Measurements from ENCODE around the gene DCBLD2.

Gene DCBLD2

DNA sequence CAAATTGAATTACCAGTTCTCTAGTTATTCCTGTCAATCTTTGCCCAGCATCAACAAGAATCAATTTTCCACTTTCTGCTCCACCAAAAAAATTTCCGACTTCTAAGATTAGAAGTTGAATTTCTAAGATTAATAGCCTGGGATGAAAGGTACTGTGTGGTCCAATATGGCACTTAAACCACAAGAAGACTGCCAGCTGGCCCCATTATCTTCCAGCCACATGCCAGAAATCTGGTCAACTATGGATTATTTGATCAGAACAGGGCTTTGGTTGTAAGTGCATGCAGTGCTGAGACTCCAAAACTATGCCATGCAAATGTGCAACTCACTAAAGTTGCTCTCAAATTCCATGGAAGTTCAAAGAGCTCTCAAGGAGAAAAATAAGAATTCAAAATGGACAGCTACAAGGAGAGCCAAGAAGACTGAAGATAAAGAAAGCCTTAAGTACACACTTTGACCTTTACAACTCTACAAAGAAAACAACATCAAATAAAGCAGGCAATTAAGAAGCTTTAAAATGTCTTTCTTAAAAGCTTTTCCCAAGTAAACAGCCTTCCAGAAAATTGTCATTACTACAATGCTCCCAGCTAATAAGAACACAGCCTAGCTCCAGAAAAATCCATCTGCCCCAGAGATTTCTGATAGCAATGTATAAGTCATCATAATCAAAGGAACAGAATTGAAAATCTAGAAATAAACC is 74.1 kb downstream of the DCBLD2 start:
- DNase-seq = no peak

GRCh38 chr3:98826126-98826525 is 75.4 kb downstream of the DCBLD2 start:
- no peak for DNase-seq

DNA sequence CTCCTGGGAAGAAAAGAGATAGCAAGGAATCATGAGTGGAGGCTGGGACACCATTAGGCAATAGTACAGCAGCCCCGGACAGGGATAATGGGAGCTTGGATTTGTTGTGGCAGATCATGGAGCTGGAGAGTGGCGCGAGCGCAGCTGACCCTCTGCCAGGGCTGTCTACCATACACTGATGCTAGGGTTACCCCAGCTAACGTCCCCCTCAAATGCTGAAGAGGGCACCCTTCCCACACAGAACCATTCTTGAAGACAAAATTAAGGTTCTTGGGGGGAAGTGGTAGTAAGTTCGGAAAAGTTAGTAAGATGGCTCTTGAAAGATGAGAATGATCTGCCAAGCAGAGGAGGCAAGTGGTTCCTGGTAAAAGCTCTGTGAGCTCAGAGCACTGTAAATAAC is 77.2 kb downstream of the DCBLD2 start:
- no peak for DNase-seq

GRCh38 chr3:98823791-98824190 is 77.7 kb downstream of the DCBLD2 start:
- no peak for DNase-seq

- DNase-seq = no peak
Observed at GRCh38 chr3:98821063-98821462, 80.4 kb downstream of the DCBLD2 start.

- DNase-seq = peak; percentile 53 to 58
Observed at GRCh38 chr3:98817547-98818041, 83.9 kb downstream of the DCBLD2 start.

GRCh38 chr3:98814817-98815420 is 86.6 kb downstream of the DCBLD2 start:
- DNase-seq = no peak

- DNase-seq = peak; percentile 37 to 41
Observed at GRCh38 chr3:98812851-98813374, 88.6 kb downstream of the DCBLD2 start.

DNA sequence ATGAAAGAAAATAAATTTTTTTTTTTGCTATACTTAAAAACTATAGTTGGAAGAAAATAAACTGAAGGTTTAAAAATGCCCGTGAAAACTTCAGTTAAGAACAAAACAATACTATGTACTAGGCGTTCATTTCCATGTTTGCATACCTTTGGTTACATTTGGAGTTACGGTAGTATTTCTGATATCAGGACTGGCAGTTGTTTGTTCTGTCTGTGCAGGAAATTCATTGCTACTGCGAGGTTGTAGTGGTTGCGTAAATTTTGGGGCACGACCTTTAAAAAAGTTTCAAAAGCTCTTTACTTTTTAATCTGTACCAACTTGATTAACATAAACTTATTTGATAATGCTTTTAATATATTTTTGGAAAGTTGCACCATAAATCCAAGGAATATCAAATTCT is 90.4 kb downstream of the DCBLD2 start:
- no peak for DNase-seq

GRCh38 chr3:98809557-98809956 is 91.9 kb downstream of the DCBLD2 start:
- no peak for DNase-seq

DNA sequence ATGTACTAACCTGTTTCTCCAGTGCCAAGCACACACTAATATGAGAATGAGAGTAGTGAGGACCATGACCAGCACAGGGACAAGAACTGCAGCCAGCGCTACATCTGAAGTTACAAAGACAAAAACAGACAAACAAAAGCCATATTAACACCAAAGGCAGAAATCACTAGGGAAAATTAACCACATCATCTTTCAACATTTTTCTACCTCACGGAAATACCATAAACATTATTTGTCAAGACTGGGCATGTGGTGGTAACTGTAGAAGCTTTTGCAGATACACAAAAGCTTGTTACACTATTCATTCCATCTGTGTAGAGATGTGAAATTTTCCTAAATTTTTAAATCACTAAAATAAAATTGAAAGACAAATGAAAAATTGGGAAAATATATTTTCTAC is 93.4 kb downstream of the DCBLD2 start:
- DNase-seq = no peak

DNA sequence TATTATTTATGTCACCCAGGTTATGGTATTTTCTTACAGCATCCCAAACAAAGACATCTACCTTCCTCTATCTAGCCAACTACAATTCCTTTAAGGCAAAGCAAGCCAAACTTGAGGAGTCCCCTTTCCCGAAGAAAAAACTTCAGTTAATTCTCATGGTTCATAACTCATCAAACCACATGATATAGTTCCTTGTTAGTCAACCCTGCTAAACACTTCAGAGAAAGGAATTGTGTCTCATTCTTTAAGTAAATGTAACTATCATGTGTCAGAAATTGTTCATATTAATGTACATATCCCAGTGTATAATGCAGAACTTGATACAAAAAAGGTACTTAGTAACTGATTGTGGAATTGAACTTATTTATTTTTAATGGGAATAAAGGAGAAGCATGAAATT is 93.9 kb downstream of the DCBLD2 start:
- DNase-seq = no peak

- no peak for DNase-seq
Observed at GRCh38 chr3:98807011-98807410, 94.5 kb downstream of the DCBLD2 start.

GRCh38 chr3:98806521-98806920 is 95.0 kb downstream of the DCBLD2 start:
- no peak for DNase-seq

DNA sequence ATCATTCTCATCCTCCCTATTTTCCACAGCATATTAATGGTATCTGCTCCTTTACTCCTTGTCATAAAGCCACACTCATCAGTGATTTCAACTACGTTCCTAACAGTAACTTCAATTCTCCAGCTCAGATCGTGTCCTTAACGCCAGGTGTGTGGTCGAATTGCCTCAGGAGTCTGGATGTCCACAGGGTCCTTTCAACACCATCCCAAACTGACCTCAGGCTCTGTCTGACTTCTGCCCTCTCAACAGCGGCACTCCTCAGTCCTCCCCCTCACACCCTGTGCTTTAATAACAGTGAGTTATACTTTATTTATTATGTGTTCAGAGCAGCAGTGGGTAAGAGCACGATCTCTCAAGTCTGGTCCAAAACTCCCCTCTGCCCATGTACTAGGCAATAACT is 95.9 kb downstream of the DCBLD2 start:
- no peak for DNase-seq

DNA sequence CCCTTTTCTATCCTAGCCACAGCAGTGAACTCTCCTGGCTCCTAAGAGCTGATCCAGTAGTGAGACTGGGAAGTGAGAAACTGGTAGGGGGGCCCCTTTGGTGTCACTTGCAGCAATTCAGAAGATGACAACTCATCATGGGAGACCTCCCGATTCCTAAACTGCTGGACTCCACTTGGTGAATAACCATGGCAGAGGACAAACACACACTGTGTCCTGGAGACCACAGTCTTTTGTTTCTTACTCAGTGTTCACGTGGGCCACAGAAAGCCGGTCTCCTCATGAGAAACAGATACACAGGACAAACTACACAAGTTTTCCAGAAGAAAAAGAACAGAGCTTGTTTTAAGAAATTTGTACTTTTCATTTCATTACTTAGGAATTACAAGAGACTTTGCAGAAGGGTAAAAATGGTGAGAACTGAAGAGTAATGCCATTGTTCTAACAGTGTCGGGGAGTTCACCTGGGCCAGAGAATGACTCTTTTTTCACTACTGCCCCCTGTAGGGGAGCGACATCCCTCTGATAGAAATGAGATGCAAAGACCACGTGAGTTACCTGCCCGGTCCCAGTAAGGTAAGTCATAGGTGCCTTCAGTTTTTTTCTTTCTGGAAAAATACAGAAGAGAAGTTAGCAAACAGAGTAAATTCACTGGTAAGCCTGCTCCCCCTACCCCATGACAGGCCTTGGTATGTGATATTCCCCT is 100.3 kb downstream of the DCBLD2 start:
- DNase-seq = no peak

- no peak for DNase-seq
Observed at GRCh38 chr3:98800401-98800800, 101.1 kb downstream of the DCBLD2 start.

GRCh38 chr3:98799479-98799878 is 102.0 kb downstream of the DCBLD2 start:
- no peak for DNase-seq

DNA sequence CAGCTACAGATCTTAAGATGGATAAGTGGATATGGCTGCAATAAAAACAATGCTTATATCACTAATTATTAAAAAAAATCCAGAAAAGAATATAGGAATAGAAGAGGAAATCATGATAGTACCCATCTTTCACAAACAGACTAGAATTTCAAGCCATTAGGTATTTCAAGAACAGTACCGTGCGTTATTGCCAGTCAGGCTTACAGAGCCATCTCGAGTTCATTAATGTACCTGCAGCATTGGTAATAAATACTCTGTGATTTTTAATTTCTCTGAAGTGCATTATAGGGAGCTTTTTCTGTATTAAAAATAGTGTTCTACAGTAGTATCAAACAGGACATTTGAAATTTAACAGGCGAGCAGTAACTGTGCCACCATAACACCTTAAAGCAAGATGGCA is 102.7 kb downstream of the DCBLD2 start:
- DNase-seq = no peak

- no peak for DNase-seq
Observed at GRCh38 chr3:98797905-98798304, 103.6 kb downstream of the DCBLD2 start.

- no peak for DNase-seq
Observed at GRCh38 chr3:98796334-98796733, 105.2 kb downstream of the DCBLD2 start.

DNA sequence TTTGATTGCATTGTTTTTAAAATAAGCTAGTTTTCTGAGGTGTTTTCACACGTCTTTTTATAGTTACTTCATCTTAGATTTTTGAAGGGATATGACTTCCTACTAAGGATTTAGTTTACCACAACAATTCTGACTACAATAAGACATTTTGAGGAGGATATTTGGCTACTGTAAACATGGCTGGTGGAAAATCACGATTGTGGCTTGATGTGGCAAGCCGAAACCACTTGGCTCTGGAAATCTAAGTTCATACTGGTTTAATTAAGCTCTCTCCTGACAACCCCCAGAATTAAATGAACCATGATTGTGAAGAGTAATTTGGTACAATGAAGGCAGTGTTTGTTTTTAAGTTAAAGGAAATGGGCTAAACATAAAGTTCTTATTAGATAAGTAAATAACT is 107.5 kb downstream of the DCBLD2 start:
- no peak for DNase-seq

GRCh38 chr3:98791341-98792325 is 109.9 kb downstream of the DCBLD2 start:
- no peak for DNase-seq

Measured in SHP77 (cell line).